H1 (cell line): ENCODE results near the gene PPP1R3C. TPM values are rescaled to one million over a fixed set of nuclear protein-coding genes. Genes with fewer than 3 reads are reported as not detected.

Experiments
- CTCF ChIA-PET: fragments of 300-600 bp; sonication (Branson Sonifier 250); formaldehyde crosslinking; loops from one replicate; lab custom pipeline; 2021; ENCODE audit not compliant: partially characterized antibody; lab: Charles Lee
- POLR2A ChIA-PET: fragments of 300-600 bp; sonication (Branson Sonifier 250); formaldehyde crosslinking; loops from one replicate; lab custom pipeline; 2021; ENCODE audit warnings: inconsistent platforms; ENCODE audit not compliant: partially characterized antibody; lab: Charles Lee
- DNase-seq, 2 experiments: peaks; one replicate each; pipeline versions ENCODE4 v3.0.0 to v3.0.0-alpha.2; 2010 to 2022; ENCODE audit warnings: low spot score in 2 of 2, low read depth in 1 of 2, mixed read lengths in 1 of 2
- FAIRE-seq: peaks from 2 replicates; lab custom pipeline; 2011; peaks lifted over from hg19 to GRCh38; lab: Jason Lieb, UNC
- H2AFZ ChIP-seq: 2 replicates; pipeline ENCODE4 v1.8.1; 2012; ENCODE audit warnings: low read length, inconsistent platforms
- H2AK5ac ChIP-seq: 2 replicates; pipeline ENCODE4 v1.6.1; 2013; ENCODE audit warnings: low read depth, low read length
- H2BK120ac ChIP-seq: replicated peaks from 2 replicates; pipeline ENCODE3; 2013; ENCODE audit warnings: low read depth, low read length, inconsistent platforms
- H2BK12ac ChIP-seq: 2 replicates; pipeline ENCODE4 v1.6.1; 2013; ENCODE audit warnings: low read depth, low read length
- H2BK15ac ChIP-seq: 2 replicates; pipeline ENCODE4 v1.6.1; 2013; ENCODE audit warnings: low read length
- H2BK20ac ChIP-seq: 2 replicates; pipeline ENCODE4 v1.6.1; 2013; ENCODE audit warnings: low read length
- H2BK5ac ChIP-seq: 2 replicates; pipeline ENCODE4 v1.6.1; 2013; ENCODE audit warnings: low read depth, low read length
- H3K14ac ChIP-seq: 2 replicates; pipeline ENCODE4 v1.6.1; 2013; ENCODE audit warnings: inconsistent platforms; ENCODE audit not compliant: insufficient read length
- H3K18ac ChIP-seq: 2 replicates; pipeline ENCODE4 v1.6.1; 2013; ENCODE audit warnings: low read length; ENCODE audit errors: extremely low read depth
- H3K23ac ChIP-seq: 2 replicates; pipeline ENCODE4 v1.6.1; 2013; ENCODE audit warnings: inconsistent platforms; ENCODE audit not compliant: insufficient read length
- H3K23me2 ChIP-seq: 2 replicates; pipeline ENCODE4 v1.6.1; 2013; ENCODE audit warnings: low read depth, low read length
- H3K27ac ChIP-seq: 2 replicates; pipeline ENCODE4 v1.6.1; 2011; ENCODE audit warnings: low read depth, low read length, inconsistent platforms
- H3K27me3 ChIP-seq, 4 experiments: replicated peaks in 1 of 4; 1 replicate in 1 of 4; 2 replicates in 3 of 4; pipeline versions ENCODE4 v1.6.1 to v1.8.1; 2011 to 2013; ENCODE audit warnings: low read length in 3 of 4, mild to moderate bottlenecking in 3 of 4, inconsistent platforms in 2 of 4, mixed read lengths in 2 of 4, moderate library complexity in 1 of 4; ENCODE audit not compliant: control insufficient read depth in 3 of 4, insufficient read depth in 3 of 4; ENCODE audit errors: extremely low read depth in 1 of 4
- H3K36me3 ChIP-seq, 4 experiments: 2 replicates each; pipeline versions ENCODE4 v1.6.1 to v1.8.1; 2011 to 2013; ENCODE audit warnings: mild to moderate bottlenecking in 4 of 4, low read length in 3 of 4, moderate library complexity in 2 of 4, control low read depth in 1 of 4, inconsistent platforms in 1 of 4; ENCODE audit not compliant: insufficient read depth in 4 of 4, control insufficient read depth in 2 of 4
- H3K4ac ChIP-seq: replicated peaks from 2 replicates; pipeline ENCODE3; 2013; ENCODE audit warnings: low read length, low read depth, mixed read lengths, inconsistent platforms; ENCODE audit not compliant: insufficient read length
- H3K4me1 ChIP-seq, 4 experiments: replicated peaks in 1 of 4; 1 replicate in 1 of 4; 2 replicates in 3 of 4; pipeline versions ENCODE4 v1.6.1 to v1.8.1; 2011 to 2013; ENCODE audit warnings: low read length in 3 of 4, inconsistent platforms in 2 of 4, mixed read lengths in 1 of 4; ENCODE audit not compliant: insufficient read depth in 4 of 4, control insufficient read depth in 3 of 4
- H3K4me2 ChIP-seq, 2 experiments: 2 replicates each; pipeline versions ENCODE4 v1.6.1 to v1.8.1; 2011 to 2013; ENCODE audit warnings: low read depth in 2 of 2, low read length in 2 of 2, control low read depth in 1 of 2, inconsistent platforms in 1 of 2, mild to moderate bottlenecking in 1 of 2; ENCODE audit not compliant: insufficient read depth in 1 of 2
- H3K4me3 ChIP-seq, 4 experiments: fragments of 200-600, 300-600 bp in 1 of 4; sonication (generic), shearing (Covaris generic), sonication (Bioruptor Twin) in 1 of 4; 2 replicates each; pipeline versions ENCODE4 v1.5.1 to v1.8.1; 2011 to 2016; ENCODE audit warnings: low read length in 4 of 4, low read depth in 3 of 4, control low read depth in 2 of 4, inconsistent platforms in 2 of 4, mild to moderate bottlenecking in 2 of 4, mixed read lengths in 1 of 4, moderate library complexity in 1 of 4; ENCODE audit not compliant: insufficient read depth in 2 of 4; ENCODE audit errors: extremely low read depth in 1 of 4
- H3K56ac ChIP-seq: replicated peaks from 2 replicates; pipeline ENCODE3; 2013; ENCODE audit warnings: low read depth, mild to moderate bottlenecking, mixed read lengths, low read length, inconsistent platforms; ENCODE audit not compliant: insufficient read length
- H3K79me1 ChIP-seq: 2 replicates; pipeline ENCODE4 v1.6.1; 2013; ENCODE audit warnings: low read depth, low read length, control low read depth
- H3K79me2 ChIP-seq, 2 experiments: 2 replicates each; pipeline versions ENCODE4 v1.6.1 to v1.8.1; 2012 to 2013; ENCODE audit warnings: low read length in 2 of 2, mild to moderate bottlenecking in 2 of 2, inconsistent platforms in 1 of 2; ENCODE audit not compliant: insufficient read depth in 2 of 2, control insufficient read depth in 1 of 2
- H3K9ac ChIP-seq, 4 experiments: replicated peaks in 1 of 4; 1 replicate in 1 of 4; 2 replicates in 3 of 4; pipeline versions ENCODE4 v1.6.1 to v1.8.1; 2011 to 2013; ENCODE audit warnings: low read depth in 3 of 4, low read length in 3 of 4, control low read depth in 2 of 4, mild to moderate bottlenecking in 2 of 4, moderate library complexity in 2 of 4, inconsistent platforms in 1 of 4; ENCODE audit errors: extremely low read depth in 1 of 4
- H3K9me3 ChIP-seq, 2 experiments: 2 replicates each; pipeline versions ENCODE4 v1.6.1 to v1.8.1; 2012 to 2013; ENCODE audit warnings: mild to moderate bottlenecking in 2 of 2, moderate library complexity in 2 of 2, control low read depth in 1 of 2, inconsistent platforms in 1 of 2, low read depth in 1 of 2, low read length in 1 of 2, mixed read lengths in 1 of 2; ENCODE audit not compliant: insufficient read depth in 2 of 2
- H4K20me1 ChIP-seq, 2 experiments: replicated peaks in 1 of 2; 2 replicates each; pipeline versions ENCODE3 to v1.8.1; 2011 to 2013; ENCODE audit warnings: inconsistent platforms in 2 of 2, low read length in 2 of 2, mild to moderate bottlenecking in 1 of 2; ENCODE audit not compliant: insufficient read depth in 2 of 2, control insufficient read depth in 1 of 2
- H4K5ac ChIP-seq: 2 replicates; pipeline ENCODE4 v1.6.1; 2013; ENCODE audit warnings: low read length, low read depth, mixed read lengths, inconsistent platforms; ENCODE audit not compliant: insufficient read length
- H4K8ac ChIP-seq: 2 replicates; pipeline ENCODE4 v1.8.0; 2013; ENCODE audit warnings: mild to moderate bottlenecking, moderate library complexity, low read length, inconsistent platforms; ENCODE audit not compliant: insufficient read depth; ENCODE audit errors: extremely low read depth
- H4K91ac ChIP-seq: replicated peaks from 2 replicates; pipeline ENCODE3; 2013; ENCODE audit warnings: low read length, mixed read lengths, inconsistent platforms; ENCODE audit not compliant: insufficient read length
- ATF3 ChIP-seq: IDR thresholded peaks from 2 replicates; pipeline ENCODE4 v1.6.1; 2011; ENCODE audit warnings: low read depth, mild to moderate bottlenecking, low read length; ENCODE audit not compliant: insufficient read depth
- BCL11A ChIP-seq, 2 experiments: IDR thresholded peaks; one replicate each; pipeline ENCODE4 v1.6.1; 2011; ENCODE audit warnings: low read depth in 2 of 2, low read length in 2 of 2, mild to moderate bottlenecking in 2 of 2
- CBX8 ChIP-seq: fragments of 300-800, 300-1000 bp; sonication (generic); IDR thresholded peaks from 2 replicates; pipeline ENCODE4 v1.7.1; 2016; ENCODE audit warnings: low read depth, low read length, borderline replicate concordance
- CEBPB ChIP-seq: IDR thresholded peaks from 2 replicates; pipeline ENCODE4 v1.6.1; 2012; ENCODE audit warnings: low read depth, low read length
- CTBP2 ChIP-seq: IDR thresholded peaks from 2 replicates; pipeline ENCODE4 v1.7.0; 2011; ENCODE audit warnings: borderline replicate concordance, mild to moderate bottlenecking, moderate library complexity, mixed read lengths, low read length; ENCODE audit not compliant: insufficient read depth, insufficient read length
- EZH2 ChIP-seq: fragments of 200-600 bp; sonication (generic); IDR thresholded peaks from 2 replicates; pipeline ENCODE4 v1.7.1; 2012; ENCODE audit warnings: low read depth, mild to moderate bottlenecking, moderate library complexity, low read length, inconsistent platforms; ENCODE audit not compliant: severe bottlenecking
- GTF2F1 ChIP-seq: IDR thresholded peaks from 2 replicates; pipeline ENCODE4 v1.6.1; 2012; ENCODE audit warnings: low read depth, low read length, improper control_type of control experiment, borderline replicate concordance
- HDAC6 ChIP-seq: IDR thresholded peaks from one replicate; pipeline ENCODE4 v1.7.1; 2012; ENCODE audit warnings: low read depth, mild to moderate bottlenecking, inconsistent platforms, low read length, moderate library complexity
- RAD21 ChIP-seq, 2 experiments: IDR thresholded peaks in 1 of 2; conservative IDR thresholded peaks in 1 of 2; 2 replicates each; pipeline ENCODE4 v1.6.1; 2011; ENCODE audit warnings: low read depth in 2 of 2, low read length in 2 of 2, improper control_type of control experiment in 1 of 2, inconsistent platforms in 1 of 2, mild to moderate bottlenecking in 1 of 2, moderate library complexity in 1 of 2
- RFX5 ChIP-seq: IDR thresholded peaks from 2 replicates; pipeline ENCODE4 v1.6.1; 2011; ENCODE audit warnings: low read depth, low read length, improper control_type of control experiment, borderline replicate concordance
- TEAD4 ChIP-seq: IDR thresholded peaks from 2 replicates; pipeline ENCODE4 v1.6.1; 2012; ENCODE audit warnings: low read depth, low read length, inconsistent platforms, mixed read lengths
- WGBS, 2 experiments: shearing (Covaris generic) in 1 of 2; methylation state at CpG; one replicate each; pipeline versions ENCODE4 v1.1.6 to v1.1.7; 2013 to 2015; ENCODE audit warnings: low lambda C conversion rate in 2 of 2, mixed read lengths in 2 of 2, inconsistent platforms in 1 of 2, low coverage in 1 of 2, missing lambda C conversion rate in 1 of 2; ENCODE audit not compliant: insufficient replicate concordance in 2 of 2, insufficient coverage in 1 of 2, insufficient read length in 1 of 2; ENCODE audit errors: extremely low coverage in 1 of 2, missing lambda C conversion rate in 1 of 2; 5-methylcytosine and 5-hydroxymethylcytosine counted together
- polyA plus RNA-seq, 7 experiments: library from polyadenylated mRNA; depleted of rRNA in 3 of 7; stranded (reverse) in 5 of 7; unstranded in 2 of 7; fragments of >200 nt in 5 of 7; fragments of 200-250 nt in 2 of 7; gene quantifications; 1 replicate in 5 of 7; 2 replicates in 1 of 7; 4 replicates in 1 of 7; pipeline versions ENCODE4 v1.2.1 to v1.2.3, GENCODE V29; 2011 to 2013; ENCODE audit warnings: missing spikeins in 2 of 7, mixed read lengths in 2 of 7
- total RNA-seq: library from RNA; stranded (reverse); fragmentation: NEBNext Ultra II Directional; extraction: Animal tissue kit (Norgen Biotek cat#: 25700); gene quantifications from 2 replicates; pipeline ENCODE4 v1.2.1, GENCODE V29; 2021

The PPP1R3C gene
- total and polyA plus RNA-seq, 2 of the 8 experiments (the other 6 are each of a cell fraction or from before 2014, with no cell fraction given), result 1.3 TPM

- Histone ChIP-seq H3K27me3 (no peaks in the 10 kb centered on the region), H4K8ac (no peak overlapping the region), H3K79me1 (no peaks in the 10 kb centered on the region), H3K36me3 (no peaks in the 10 kb centered on the region), H3K56ac (no peak overlapping the region), H2BK5ac (no peak overlapping the region), H2BK120ac (no peak overlapping the region), H4K5ac (no peak overlapping the region), H4K20me1 (no peaks in the 10 kb centered on the region), H3K79me2 (no peaks in the 10 kb centered on the region), H3K4ac (no peak overlapping the region), H3K9me3 (no peaks in the 10 kb centered on the region), H2AK5ac (no peak overlapping the region), H3K18ac (no peak overlapping the region), H2BK20ac (no peak overlapping the region), H4K91ac (no peak overlapping the region), H3K4me2 (no peak overlapping the region), H3K4me3 (no peak overlapping the region), H2AFZ (no peak overlapping the region), H3K23ac (no peak overlapping the region), H3K14ac (no peak overlapping the region), H3K9ac (no peak overlapping the region), H3K27ac (no peak overlapping the region), H2BK12ac (no peak overlapping the region), H3K23me2 (no peaks in the 10 kb centered on the region), H3K4me1 (no peaks in the 10 kb centered on the region), H2BK15ac (no peak overlapping the region)
- DNase-seq (no peak), FAIRE-seq (no peak)
- ChIA-PET POLR2A (interaction anchor here (1.2 kb wide), 1 partner anchor 9 kb away, joined by 3 read pairs; no protein-coding TSS in a partner anchor), CTCF (interaction anchor here (2.2 to 2.4 kb wide), 2 partner anchors 11 to 13 kb away, joined by 5 to 7 read pairs; no protein-coding TSS in a partner anchor)
- 94% methylated on average over 8 of the region's 8 CpGs; no CpG with 5 or more reads in 1 of the 2 experiments for WGBS, 2 experiments
- TF ChIP-seq CBX8 (no peak), RFX5 (no peak), GTF2F1 (no peak), CEBPB (no peak), CTBP2 (no peak), HDAC6 (no peak), ATF3 (no peak), TEAD4 (no peak), BCL11A (IDR thresholded peaks at IDR 0.05; ENCODE audit: low read depth in 2 of 2, low read length in 2 of 2) (no peak), EZH2 (no peak), RAD21 (IDR thresholded peaks at IDR 0.05 in 1 of 2, conservative IDR thresholded peaks at IDR 0.05 in 1 of 2; ENCODE audit: low read depth in 2 of 2, low read length in 2 of 2) (no peak)
These were observed 39.5 kb downstream of the PPP1R3C start for GRCh38 chr10:91593366-91593765.
